ENCODE measurements around the gene EIF4G1.

EIF4G1 gene

GRCh38 chr3:184372296-184372821, 58.0 kb downstream of the EIF4G1 start:
- no peak for DNase-seq

- DNase-seq = no peak
Observed at GRCh38 chr3:184372911-184373310, 58.5 kb downstream of the EIF4G1 start.

GRCh38 chr3:184373422-184373821, 59.0 kb downstream of the EIF4G1 start:
- no peak for DNase-seq

- DNase-seq = no peak
Observed at GRCh38 chr3:184375747-184376461, 61.5 kb downstream of the EIF4G1 start.

GRCh38 chr3:184377374-184377773, 63.0 kb downstream of the EIF4G1 start:
- DNase-seq = no peak

- DNase-seq = no peak
Observed at GRCh38 chr3:184377882-184378445, 63.6 kb downstream of the EIF4G1 start, which contains the start of gene THPO. Gene THPO (minus strand): TSS chr3:184378207. CDS start chr3:184376259, 1,948 bp downstream.

GRCh38 chr3:184378651-184379357, 64.4 kb downstream of the EIF4G1 start:
- no peak for DNase-seq

- DNase-seq = no peak
Observed at GRCh38 chr3:184379358-184380184, 65.2 kb downstream of the EIF4G1 start, which contains the start of gene CHRD. Gene CHRD (plus strand): TSS chr3:184380054. CDS start chr3:184380319, 265 bp downstream.

- peak; percentile 17 for DNase-seq
Observed at GRCh38 chr3:184380185-184380626, 65.8 kb downstream of the EIF4G1 start.

GRCh38 chr3:184380627-184381260, 66.3 kb downstream of the EIF4G1 start:
- DNase-seq = no peak

- DNase-seq = no peak
Observed at GRCh38 chr3:184381261-184382224, 67.1 kb downstream of the EIF4G1 start.

GRCh38 chr3:184382326-184383032, 68.1 kb downstream of the EIF4G1 start:
- DNase-seq = no peak

- no peak for DNase-seq
Observed at GRCh38 chr3:184383033-184383740, 68.8 kb downstream of the EIF4G1 start.

GRCh38 chr3:184384342-184384741, 69.9 kb downstream of the EIF4G1 start:
- no peak for DNase-seq
